Retinal pigment epithelial cell (primary cell): Measurements from ENCODE around the gene ZNF18.

Experiments used
- DNase-seq: peaks from one replicate; pipeline ENCODE4 v3.0.0-alpha.2; 2010; ENCODE audit warnings: low read depth
- H3K4me3 ChIP-seq: 2 replicates; pipeline ENCODE4 v1.5.1; 2011; ENCODE audit warnings: mild to moderate bottlenecking, low read length, control low read depth, moderate library complexity
- TF ChIP-seq, protein P1 (sequence below): conservative IDR thresholded peaks from 2 replicates; pipeline ENCODE4 v1.5.1; 2011; ENCODE audit warnings: low read depth, low read length, control low read depth, inconsistent platforms

Gene ZNF18

DNA sequence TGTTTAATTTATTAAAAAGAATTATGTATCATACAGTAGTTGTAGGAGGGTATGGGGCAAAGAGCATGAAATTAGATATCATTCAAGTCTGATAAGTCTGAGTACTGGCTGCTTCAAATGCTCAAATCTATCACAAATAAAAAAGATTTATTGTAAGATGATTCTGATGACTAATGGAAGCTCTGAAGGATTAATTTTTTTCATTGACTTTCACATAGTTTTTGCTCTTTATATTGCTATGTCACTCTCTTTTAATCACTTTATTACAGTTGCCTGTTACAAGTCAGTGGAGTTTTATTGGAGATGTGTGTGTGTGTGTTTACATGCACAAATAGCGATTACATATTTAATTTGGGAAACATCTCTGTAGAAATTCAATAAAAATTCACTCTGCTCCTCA, 38.4 kb upstream of the ZNF18 start:
- no peak overlapping the region for H3K4me3 ChIP-seq
- no peak for DNase-seq

DNA sequence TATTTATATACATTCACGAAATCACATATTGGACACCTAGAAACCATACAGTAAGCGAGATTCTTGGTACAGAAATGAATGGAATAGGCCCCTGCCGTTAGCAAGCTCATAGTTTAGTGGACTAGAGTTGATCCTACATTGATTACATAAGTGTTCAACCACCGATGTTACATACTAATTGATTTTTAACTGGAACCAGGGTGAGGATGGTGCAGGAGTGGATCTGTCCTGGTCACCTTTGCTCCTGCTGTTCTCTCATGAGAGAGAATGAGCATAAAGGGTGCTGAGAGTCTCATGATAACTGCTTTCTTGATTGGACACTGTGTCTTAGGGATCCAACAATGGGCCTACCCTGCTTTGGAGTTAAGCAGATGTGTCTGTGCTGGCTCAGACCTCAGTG, 37.3 kb upstream of the ZNF18 start:
- no peak overlapping the region for H3K4me3 ChIP-seq
- no peak for DNase-seq
- TF ChIP-seq, protein P1, sequence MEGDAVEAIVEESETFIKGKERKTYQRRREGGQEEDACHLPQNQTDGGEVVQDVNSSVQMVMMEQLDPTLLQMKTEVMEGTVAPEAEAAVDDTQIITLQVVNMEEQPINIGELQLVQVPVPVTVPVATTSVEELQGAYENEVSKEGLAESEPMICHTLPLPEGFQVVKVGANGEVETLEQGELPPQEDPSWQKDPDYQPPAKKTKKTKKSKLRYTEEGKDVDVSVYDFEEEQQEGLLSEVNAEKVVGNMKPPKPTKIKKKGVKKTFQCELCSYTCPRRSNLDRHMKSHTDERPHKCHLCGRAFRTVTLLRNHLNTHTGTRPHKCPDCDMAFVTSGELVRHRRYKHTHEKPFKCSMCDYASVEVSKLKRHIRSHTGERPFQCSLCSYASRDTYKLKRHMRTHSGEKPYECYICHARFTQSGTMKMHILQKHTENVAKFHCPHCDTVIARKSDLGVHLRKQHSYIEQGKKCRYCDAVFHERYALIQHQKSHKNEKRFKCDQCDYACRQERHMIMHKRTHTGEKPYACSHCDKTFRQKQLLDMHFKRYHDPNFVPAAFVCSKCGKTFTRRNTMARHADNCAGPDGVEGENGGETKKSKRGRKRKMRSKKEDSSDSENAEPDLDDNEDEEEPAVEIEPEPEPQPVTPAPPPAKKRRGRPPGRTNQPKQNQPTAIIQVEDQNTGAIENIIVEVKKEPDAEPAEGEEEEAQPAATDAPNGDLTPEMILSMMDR, result no peak

More for the DNA sequence above, 38.4 kb upstream of the ZNF18 start:
- TF ChIP-seq, protein P1, result no peak

DNA sequence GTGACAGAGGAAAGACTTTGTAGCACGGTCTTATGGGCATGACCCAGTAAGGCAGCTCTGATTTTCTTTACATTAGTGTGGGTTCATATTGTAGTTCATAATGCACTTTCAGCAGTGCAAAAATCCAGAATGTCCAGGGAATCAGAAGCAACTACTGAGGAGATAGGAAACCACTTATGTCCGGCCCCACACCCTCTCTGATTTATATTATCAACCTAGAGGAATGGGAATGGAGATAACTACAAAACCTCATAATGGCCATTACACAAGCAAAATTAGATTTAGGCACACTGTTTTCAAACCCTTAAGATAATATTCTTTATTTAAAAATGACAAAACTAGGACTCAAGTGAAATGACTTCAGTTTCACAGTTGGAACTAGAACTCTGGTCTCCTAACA, 31.3 kb upstream of the ZNF18 start:
- TF ChIP-seq, protein P1, result no peak
- no peak overlapping the region for H3K4me3 ChIP-seq
- DNase-seq, result no peak

DNA sequence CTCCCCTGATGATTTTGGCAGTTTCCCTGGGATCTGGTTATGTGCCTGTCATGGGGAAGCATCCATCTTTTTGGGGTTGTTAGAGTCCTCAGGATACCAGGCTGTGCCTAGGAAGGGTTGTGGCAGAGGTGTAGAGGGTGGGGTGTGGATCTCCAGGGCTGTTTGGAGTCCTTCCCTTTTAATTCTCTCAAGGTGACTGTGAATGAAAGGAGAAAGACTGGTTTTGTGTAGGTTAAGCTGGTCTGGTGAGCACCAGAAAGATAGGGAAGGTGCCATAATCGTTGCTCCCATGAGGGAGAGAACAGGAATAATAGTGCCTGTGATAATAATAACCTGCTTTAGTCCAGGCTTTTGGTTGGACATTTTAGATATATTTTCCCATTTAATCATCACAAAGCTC, 30.4 kb upstream of the ZNF18 start:
- H3K4me3 ChIP-seq, result no peak overlapping the region
- DNase-seq, result no peak
- TF ChIP-seq, protein P1, result no peak

DNA sequence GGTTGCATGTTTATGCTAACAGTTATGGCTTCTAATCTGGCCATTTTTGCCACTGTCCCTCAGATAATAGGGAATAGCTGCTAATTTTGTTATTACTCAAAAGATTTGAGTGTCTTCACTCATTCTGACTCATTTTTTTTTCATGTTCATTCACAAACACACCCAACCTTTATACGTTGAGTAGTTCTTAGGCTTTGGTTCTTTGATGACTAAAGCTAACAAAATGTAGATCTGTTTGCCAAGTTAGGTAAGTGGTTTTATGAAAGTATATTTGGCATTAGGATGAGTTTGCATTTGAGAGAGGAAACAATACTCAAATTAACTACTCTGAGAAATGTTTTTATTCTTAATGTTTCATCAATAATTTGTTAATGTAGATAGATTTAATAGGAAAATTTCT, 27.1 kb upstream of the ZNF18 start:
- TF ChIP-seq, protein P1, result no peak
- DNase-seq, result peak; percentile 56
- H3K4me3 ChIP-seq, result no peak overlapping the region

DNA sequence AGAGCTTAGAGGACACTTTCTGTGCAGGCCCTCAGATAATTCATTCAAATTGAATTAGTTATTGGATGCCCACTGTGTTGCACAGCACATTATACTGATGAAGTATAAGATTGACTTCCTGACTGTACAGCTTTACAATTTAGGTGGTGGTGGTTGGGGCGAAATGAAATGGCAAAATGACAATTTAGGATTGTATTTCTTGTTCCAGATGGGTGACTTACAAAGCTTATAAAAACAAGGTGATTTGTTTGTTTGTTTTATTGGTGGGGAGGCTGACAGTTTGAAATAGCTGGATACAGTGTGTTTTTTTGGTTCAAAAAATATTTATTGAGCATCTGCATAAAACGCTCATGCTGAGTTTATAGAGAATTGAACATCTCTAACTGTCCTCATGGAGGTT, 25.0 kb upstream of the ZNF18 start:
- TF ChIP-seq, protein P1, result no peak
- no peak overlapping the region for H3K4me3 ChIP-seq
- DNase-seq, result no peak

DNA sequence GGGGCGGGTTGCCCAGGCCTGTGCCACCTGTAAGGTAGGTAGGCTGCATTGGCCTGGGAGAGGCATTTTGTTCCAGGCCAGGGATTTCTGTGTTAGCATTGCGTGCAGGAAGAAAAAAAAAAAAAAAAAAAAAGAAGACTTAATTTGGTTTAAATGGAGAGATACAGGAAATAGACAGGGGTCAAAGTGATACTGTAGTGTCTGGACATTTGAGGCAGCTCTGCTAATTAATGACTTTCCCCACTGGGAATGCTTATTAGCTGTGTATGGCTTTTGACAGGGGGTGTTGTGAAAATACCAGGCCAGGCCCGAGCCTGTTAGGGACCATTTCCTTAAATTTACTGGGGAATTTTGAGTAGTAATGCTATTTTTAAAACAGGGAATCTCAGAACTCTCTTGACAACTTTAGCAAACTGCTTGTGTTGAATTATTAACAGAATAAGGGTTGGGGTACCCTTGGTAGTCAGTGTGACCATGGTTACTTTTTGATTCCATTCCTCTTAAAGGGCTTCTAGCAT, 24.4 kb upstream of the ZNF18 start:
- TF ChIP-seq, protein P1, result no peak
- peak overlapping the region; percentile 71 for H3K4me3 ChIP-seq
- DNase-seq, result no peak
